CD4-positive, alpha-beta T cell treated with Interleukin-4 for 1 hour (primary cell): ENCODE measurements around the gene UBXN1.

Source experiments
- DNase-seq, 2 donors: peaks; one replicate each; pipeline ENCODE4 v3.0.0-alpha.2; 2020 to 2022

The UBXN1 gene, protein sequence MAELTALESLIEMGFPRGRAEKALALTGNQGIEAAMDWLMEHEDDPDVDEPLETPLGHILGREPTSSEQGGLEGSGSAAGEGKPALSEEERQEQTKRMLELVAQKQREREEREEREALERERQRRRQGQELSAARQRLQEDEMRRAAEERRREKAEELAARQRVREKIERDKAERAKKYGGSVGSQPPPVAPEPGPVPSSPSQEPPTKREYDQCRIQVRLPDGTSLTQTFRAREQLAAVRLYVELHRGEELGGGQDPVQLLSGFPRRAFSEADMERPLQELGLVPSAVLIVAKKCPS

DNA sequence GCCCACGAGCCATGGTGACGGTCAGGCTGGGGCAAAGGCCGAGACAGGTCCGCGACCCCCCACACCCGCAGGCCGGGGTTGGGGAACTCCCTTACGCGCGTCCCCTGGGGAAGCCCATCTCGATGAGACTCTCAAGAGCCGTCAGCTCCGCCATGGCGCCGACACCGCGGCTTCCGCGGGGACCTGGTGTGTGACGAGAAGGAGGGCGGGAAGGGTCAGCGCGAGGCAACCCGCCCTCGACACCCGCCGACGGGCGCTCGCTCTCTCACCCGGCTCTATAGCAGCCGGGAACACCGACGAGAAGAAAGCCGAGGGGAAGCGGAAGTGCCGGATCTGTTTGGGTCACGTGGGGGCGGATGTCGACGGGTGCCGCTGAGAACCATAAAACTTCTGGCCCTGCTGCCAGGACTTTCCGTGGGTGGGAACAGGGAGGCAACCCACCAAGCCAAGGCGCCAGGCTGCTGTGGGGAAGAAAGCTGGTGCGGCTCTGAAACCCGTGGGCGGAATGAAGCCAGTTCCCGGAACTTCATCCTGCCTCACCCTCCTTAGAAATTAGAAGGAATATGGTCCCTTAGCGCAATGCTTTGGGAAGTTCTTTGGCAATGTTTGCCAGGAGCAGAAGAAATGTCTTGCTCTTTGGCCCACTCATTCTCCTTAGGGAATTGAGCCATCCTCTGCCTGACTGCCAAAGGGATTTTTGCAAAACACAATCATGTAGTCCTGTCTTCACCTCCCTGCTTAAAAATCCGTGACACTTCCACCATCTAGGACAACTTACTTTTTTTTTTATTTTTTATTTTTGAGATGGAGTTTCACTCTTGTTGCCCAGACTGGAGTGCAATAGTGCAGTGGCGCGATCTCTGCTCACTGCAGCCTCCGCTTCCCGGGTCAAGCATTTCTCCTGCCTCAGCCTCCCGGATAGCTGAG is at the start of gene UBXN1:
Gene UBXN1, minus strand, starts transcription at position 304 of the 927 bp plus-strand sequence. Its CDS starts 150 bp downstream, at position 154.
- peak; percentile 87 to 88 for DNase-seq

DNA sequence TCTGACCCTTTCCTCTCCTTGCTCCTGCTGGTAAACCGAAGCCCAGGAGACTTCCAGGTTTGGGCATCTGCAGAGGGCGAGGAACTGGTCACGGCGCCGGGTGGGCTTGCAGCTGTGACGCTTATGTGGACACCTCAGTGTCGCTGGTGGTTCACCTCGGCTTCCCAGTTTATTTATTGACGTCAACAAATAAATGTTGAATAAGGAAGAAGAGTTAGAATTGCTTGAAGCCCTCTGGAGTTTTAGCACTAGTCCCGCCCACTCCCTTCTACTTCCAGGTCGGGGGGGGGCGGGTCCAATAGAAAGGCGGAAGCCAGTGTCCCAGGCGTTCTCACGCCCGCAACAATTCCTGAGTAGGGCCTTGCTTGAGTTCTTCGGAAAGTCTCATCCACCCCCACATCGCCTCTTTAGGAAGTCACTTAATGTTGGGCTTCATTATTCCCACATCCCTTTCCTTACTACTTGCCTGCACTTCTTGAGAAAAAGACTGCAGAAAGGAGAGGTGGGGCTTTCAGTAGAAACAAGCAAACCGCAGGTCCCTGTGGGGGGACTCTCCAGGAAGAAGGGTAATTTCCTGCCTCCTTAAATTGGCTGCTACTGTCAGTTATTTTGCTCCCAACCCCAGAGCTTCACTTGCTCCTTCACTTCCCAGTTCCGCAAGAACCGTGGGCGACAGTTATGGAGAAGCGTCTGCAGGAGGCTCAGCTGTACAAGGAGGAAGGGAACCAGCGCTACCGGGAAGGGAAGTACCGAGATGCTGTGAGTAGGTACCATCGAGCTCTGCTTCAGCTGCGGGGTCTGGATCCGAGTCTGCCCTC is 49.5 kb upstream of the UBXN1 start, which contains the start of gene TTC9C:
Gene TTC9C, plus strand, starts transcription at position 316 of the 818 bp plus-strand sequence. Its CDS starts 363 bp downstream, at position 679.
- peak; percentile 86 to 87 for DNase-seq

DNA sequence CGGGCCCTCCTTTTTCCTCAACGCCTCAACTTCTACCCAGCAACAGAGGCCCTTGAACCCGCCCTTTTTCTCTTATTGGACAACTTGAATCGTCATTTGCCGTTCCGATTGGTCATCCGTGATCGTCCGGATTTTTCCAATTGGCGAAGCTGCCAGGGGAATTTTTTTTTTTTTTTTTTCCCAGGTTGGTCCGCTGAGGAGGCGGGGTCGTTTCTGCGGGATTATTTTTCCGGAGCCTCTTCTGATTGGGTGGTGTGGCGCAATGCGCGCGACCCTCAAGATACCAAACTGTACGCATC is 48.9 kb upstream of the UBXN1 start:
- peak; percentile 93 to 97 for DNase-seq

DNA sequence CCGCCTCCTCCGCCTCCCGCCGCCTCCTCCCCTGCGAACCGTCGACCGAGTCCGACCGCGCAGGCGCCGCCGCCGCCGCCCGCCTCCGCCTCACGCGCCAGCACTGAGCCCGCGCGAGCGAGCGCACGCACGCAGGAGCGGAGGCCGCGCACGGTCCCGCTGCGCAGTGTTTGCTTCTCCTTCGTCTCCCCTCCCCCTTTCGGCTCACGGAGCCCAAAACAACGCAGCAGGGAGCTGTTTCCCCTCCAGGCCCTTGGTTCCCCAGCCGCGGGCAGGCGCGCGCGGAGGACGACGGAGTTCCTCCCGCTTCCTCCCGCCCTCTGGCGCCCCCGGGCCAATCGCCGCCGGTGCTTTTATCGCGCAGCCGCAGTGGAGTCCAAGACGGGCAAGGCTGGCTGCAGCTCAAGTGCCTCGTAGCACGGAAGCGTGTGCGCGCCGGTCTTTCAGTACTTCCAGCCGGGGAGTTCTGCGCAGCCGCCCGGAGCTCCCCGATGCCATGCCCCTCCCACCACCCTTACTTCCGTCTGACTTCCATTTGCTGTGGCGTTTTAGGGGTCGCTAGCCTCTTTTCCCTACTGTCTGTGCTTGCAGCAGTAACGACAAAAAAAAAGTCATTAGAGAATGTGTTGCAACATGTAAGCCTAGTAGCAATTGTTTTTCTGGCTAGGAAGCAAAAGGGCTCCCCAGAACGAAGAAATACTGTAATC is 48.4 kb upstream of the UBXN1 start, which contains the start of gene HNRNPUL2:
Gene HNRNPUL2, minus strand, starts transcription at position 293 of the 707 bp plus-strand sequence. CDS start 301 bp downstream, outside the sequence.
- DNase-seq = peak; percentile 99

DNA sequence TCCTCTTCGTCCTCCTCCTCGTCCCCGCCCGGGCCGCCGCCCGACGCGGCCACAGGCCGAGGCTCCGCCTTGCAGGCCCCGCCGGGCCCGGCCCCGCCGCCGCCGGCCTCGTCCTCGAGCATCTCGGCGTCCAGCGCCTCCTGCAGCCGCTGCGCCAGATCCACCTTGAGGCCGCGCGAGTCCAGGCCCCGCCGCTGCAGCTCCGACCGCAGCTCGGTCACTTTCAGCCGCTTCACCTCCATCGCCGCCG is 48.0 kb upstream of the UBXN1 start:
- no peak for DNase-seq

DNA sequence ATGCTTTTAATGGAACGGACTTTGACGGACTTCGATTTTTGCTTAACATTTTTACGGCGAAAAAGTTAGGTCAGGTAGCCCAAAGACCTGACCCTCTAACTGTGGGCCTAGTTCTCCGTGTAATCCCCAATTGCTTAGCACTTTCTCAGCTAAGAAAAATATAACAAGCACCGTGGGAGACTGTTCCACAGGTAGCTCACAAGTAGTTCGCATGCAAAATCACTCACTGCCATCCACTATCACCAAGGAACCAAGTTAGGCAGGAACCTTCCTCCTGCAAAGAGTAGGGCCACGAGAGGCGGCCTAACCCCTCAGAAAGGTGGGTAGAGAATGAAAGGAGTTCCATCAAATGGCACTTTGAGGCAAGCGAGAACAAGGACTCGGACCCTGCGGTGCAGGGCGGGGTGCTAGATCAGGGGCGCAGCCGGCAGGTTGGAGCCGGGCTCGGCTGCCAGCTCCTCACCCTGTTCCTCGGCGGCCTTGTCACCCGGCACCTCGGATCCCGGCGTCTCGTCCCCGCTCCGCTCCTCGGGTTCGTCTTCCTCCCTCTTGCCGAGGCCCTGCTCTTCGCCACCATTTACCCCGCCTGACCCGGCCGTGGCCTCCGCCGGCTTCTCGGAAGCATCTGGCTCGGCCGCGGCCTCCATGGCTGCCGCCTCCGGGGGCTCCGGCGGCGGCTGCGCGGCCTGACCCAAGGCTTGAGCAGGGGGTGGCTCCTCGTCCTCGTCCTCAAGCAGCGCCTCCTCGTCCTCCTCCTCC is 47.5 kb upstream of the UBXN1 start:
- no peak for DNase-seq

DNA sequence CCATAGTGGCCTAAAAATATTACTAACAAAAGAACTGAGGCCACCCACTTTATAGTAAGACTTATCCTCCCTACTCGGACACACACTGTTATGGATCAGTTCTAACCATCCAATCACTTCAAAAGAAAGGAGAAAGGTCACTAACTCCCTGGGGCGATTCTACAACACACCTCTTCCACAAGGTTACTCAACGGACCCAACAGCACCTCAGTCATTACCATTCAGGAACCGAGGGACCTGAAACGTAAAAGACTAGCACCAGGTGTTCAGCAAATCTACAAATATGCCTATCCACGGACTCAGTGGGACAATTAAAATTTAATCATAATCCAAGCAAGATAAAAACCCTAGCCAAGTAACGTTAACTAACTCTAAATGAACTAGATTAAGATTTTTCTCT is 46.8 kb upstream of the UBXN1 start:
- DNase-seq = no peak

DNA sequence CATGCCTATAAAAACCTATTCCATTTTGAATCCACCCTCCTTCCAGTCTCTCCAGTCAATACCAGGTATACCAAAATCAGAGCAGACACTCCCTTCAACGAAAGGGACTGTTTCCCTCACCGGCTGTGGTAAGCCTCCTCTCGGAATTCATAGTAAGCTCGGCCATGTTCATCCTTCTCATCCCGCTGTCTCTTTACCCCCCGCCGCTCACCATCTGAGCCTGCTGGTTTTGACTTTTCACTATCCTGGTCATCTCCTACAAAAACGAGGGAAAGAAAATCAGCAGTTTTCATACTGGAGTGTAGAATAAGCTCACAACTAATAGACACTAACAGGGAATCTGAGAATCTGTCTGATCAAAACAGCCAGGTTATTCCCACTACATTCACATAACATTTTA is 45.3 kb upstream of the UBXN1 start:
- no peak for DNase-seq

DNA sequence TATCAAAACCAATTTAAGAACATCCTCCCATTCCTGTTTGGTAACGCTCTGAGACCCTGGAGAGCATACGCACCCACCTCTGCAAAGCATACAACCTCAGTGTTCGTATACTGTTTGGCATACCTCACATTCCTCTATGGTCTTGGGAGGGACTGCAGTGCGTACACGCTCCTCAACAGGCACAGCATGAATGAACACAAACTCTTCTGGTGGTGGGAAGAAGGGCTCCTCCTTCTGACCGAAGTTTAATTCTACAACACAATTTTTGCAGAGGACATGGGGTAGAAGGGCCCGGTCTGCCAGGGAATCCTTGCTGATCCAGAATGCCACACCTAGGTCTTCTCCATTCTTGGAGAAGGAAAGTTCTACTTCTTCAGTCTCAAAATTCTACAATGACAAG is 43.1 kb upstream of the UBXN1 start:
- DNase-seq = no peak

DNA sequence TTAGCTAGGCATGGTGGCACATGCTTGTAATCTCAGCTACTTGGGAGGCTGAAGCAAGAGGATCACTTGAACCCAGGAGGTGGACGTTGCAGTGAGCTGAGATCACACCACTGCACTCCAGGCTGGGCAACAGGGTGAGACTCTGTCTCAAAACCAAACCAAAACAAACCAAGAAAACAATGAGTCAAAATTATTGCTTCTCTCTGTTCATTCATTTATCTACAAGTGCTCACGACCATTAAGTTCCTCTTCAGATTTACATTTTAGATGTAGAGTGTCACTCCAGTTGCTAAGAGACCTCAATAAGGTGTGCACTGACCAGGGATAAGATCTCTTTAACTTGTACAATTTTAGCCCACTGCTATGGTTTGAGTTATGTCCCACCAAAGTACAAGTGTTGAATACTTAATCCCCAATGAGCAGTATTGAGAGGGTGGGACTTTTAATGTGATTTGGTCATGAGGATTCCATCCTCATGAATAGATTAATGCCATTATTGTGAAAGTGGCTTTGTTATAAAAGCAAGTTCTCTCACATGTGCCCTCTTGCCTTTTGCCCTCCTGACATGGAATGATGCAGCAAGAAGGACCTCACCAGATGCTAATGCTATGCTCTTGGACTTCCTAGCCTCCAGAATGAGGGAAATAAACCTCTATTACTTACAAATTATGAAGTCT is 40.6 kb upstream of the UBXN1 start:
- no peak for DNase-seq

DNA sequence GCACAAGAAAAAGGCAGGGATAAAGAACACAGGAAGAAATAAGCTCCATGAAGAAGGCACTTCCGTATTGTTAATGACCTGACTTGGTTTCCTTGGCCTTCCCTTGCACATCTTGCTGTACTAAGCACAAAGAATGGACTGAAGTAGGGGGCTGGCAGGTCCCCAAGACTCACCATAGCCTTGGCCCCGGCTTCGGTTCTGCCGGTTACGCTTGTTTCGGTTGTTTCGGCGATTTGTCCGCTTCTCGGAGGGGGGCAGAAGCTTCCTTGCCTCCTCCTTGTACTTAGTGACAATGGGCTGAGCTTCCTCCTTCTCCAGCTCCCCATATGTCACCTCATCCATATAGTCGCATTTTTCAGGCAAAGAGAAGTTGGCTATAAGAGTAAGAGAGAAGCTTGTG is 37.9 kb upstream of the UBXN1 start:
- DNase-seq = no peak

DNA sequence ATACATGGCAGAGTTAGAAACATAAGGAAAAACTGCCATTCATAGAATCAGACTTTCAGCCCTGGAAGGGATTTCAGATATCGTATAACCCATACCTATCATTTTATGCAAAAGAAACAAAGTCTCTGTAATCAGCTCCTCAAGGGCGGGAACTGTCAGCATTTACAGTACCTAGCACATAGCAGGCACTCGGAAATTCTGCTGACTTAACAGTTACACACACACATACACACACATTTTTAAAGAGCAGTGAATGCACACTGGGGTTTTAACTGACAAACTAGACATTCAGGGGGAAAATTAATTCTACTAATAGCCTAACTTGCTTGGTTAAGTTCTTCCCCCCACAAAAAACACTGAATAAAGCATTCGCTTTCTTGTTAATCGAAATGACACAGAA is 37.3 kb upstream of the UBXN1 start:
- DNase-seq = no peak

DNA sequence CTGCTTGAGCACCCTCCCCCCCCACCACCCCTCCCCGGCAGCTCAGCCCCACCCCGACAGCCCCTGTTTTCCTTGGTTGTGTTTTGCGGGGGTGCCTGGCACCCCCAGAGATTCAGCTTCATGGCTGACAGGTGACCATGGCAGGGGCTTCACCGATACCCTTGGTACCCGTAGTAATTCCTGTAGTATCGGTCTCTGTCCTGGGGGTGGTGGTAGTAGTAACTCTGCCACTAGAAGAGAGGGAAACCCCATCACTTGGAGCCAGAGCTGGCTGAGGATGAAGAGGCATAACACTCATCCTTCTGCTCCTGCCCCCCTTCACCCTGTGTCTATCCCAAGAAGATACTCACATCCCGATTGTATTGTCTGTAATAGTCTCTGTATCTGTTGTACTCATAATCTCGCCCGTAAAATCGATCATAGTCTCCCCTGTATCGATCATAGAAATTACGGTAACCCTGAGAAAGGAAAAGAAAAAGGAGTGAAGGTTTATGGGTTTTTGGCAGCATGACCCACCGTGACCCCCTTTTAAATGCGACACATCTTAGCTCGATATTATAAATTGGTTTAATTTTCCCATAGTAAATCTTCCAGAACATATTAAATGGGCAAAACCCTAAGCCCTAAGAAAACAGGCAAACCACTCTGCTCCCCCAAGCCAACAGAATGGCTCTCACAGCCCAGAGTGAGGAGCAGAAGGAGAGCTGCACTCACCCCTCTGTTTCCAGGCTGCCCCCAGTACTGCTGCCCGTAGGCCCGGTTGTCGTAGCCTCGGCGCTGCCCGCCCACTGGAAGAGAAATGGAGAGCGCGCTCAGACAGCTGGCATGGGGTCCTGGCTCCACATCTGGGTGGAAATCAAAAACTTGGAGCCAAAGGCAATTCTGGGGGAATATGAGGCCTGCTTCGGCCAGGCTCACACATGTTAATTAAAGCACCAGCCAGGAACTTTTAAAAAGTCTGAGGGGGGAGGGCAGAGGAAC is 36.6 kb upstream of the UBXN1 start:
- no peak for DNase-seq

DNA sequence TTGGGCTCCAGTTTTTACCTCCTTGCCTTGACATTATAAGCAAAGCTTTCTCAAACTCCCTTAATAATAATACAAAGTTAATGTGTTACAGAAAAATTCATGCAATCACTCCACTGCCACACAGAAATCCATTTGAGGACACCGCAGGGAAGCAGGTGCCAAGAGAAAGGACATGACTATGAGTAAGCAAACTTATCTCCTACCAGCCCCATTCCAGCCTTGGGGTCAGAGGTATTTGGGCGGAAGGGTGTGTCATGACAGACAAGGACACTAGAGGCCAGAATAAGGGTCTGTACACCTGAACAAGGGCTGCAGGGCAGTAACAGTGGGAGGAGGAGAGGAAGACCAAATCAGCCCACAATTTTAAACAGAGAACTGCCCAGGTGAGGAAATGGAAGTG is 34.5 kb upstream of the UBXN1 start:
- DNase-seq = no peak

DNA sequence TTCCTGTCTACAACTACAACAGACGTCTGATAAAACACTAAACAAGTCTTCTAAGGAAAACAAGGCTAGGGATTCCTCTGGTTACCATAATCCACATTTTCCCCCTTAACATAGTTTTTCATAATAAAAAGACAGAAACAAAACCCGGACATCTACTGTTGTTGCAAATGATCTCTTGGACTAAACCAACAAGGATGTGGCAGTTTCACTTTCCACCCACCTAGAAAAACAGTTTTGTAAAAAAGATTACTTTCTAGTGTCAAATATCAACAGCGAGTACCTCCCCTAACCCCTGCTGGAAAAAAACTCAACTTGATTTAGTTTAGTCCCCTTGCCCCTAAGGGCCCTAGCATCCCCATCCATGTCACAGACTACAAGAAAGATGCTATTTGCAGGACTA is 34.0 kb upstream of the UBXN1 start:
- DNase-seq = no peak

DNA sequence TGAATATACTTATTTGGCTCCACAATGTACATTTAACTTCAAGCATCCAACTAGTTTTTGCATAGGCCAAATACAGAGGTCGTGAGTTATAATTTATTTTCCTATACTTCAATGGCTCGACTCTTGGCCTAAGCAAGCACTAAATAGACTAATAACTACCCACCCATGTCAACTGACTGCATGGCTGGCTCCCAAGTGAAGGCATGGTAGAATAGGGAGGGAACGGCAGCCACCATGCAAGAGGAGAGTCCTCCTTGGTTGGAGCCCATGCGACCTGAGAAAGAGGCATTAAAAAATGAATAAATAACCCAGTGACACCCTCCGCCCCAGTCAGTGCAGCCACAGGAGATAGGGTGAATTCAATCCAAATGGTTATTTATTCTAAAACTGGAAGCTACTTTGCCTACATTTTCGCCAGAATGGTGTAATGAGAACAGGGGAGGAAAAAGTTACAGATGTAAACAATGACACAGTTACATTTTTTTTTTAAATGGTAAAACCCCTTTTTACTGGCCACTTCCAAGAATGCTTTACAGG is 33.5 kb upstream of the UBXN1 start:
- no peak for DNase-seq

DNA sequence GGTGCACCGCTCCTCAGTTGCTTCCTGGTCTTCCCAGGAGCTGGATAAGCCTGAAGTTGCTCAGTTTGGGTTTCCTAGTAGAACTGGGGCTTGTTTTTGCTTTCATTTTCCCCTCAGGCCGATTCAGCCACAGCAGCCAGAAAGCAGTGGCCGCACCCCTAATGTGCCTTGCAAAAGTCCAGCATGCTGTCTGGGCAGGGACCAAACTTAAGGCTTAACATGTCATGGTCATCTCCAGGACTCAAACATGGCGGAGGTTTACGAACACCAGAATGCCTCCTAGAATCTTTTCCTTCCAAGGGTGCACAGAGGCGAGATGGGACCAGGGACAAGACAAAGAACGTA is 31.1 kb upstream of the UBXN1 start:
- no peak for DNase-seq

DNA sequence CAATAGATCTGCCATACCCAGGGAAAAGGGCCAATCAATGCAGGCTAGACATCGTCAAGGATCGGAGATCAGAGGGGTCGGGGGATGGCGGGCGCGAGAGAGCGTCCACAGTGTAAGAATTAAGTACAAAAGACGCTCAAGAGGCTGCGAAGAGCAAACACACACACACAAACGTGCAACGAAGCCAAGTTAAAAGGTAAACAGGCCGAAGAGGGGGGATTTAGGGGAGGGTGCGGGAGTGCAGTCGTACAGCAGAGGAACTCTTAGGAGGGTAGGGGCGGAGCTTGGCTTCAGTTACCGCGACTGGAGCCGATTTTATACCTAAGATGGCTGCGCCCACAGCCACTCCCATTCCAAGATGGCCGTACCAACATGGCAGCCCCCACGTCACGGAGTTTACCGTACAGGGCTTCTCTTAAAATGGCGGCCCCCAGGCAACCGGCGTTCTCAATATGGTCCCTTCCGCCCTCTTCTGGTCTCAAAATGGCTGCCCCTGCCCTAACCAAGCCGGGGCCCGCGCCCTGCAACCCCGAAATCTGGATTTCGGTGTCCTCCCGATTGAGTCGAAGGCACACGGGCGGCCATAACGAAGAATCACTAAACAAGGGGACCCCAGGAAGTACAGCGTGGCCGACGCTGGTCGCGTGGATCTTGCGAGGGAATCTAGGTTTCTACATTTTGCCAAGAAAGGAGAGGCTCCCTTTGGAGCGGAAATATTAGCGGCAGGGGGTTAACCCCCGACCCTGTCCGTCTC is 30.6 kb upstream of the UBXN1 start:
- DNase-seq = peak; percentile 98 to 99

DNA sequence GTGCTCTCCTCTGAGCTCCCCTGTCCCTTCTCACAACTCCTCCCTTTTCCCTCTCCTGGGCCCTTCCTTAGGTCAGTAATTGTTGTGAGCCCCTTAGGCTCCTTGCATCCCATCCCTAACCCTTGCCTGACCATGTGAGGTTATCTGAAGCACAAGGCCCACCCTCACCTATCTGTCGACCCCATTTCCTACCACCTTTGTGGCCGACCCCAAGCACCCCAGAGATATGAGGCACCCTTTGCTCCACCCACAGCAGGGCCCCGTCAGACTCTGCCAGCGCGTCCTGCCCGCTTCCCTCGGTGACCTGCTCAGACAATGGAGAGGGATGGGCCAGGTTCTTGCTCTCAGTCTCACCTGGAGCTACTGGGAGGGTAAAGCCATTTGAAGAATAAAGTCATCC is 29.9 kb upstream of the UBXN1 start:
- peak; percentile 42 to 61 for DNase-seq
